GM12878 (cell line): Measurements from ENCODE around the gene SPATC1L.

Experiments
- CBFB ChIP-seq: IDR thresholded peaks from 2 replicates; pipeline ENCODE4 v1.6.1; 2016; ENCODE audit warnings: antibody characterized with exemption, low read depth
- EP300 ChIP-seq, 2 experiments: fragments of 150-350 bp in 1 of 2; IDR thresholded peaks; 2 replicates each; pipeline ENCODE4 v1.6.1; 2011 to 2012; ENCODE audit warnings: low read depth in 2 of 2, low read length in 2 of 2, borderline replicate concordance in 1 of 2, improper control_type of control experiment in 1 of 2, inconsistent platforms in 1 of 2; ENCODE audit not compliant: control insufficient read depth in 1 of 2
- EZH2 ChIP-seq: IDR thresholded peaks from 2 replicates; pipeline ENCODE4 v1.6.1; 2012; ENCODE audit warnings: low read depth, mild to moderate bottlenecking, control low read depth, inconsistent platforms, low read length, borderline replicate concordance; ENCODE audit not compliant: control insufficient read depth
- TF ChIP-seq, protein P1 (sequence below): IDR thresholded peaks from 2 replicates; pipeline ENCODE4 v1.6.1; 2011; ENCODE audit warnings: borderline replicate concordance, low read depth, mild to moderate bottlenecking, moderate library complexity, low read length; ENCODE audit not compliant: insufficient read depth, poor library complexity, severe bottlenecking

DNA sequence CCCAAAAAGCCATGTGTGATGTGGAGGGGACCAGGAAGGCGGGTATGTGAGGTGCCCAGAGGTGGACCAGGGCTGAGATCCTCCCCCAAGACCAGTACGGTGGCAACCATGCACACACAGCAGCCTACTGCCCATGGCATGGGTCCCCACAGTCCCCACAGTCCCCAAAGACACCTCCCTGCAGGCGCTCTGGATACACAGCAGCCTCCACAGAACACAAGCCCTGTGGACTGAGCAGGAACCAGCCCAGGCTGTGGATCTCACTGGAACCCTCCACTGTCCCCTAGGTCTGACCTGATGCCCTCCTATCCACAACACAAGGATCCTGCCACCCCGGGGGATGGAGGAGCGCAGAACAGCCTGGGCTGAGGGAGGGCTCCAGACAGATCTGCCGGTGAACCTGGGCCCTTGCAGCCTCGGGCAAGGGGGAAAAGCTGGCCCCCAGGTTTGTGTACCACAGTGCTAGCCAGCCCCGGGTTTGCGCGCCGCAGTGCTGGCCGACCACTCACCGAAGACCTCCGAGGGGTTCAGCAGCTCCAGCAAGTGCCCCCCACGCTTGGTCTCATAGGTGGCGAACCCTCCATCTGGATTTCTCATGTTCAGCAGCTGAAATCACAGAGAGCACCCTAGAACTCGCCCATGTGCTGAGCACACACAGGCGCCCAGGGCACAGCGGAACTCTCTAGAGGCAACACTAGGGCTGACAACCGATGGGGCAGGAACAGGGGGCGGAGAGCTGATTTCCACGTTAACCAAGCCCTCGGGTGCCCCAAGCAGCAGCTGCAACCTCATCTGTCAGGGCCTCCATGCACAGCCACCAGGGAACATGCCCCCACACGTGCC lies 22.1 kb upstream of the SPATC1L start:
- TF ChIP-seq CBFB (no peak), EZH2 (no peak), EP300 (IDR thresholded peaks at IDR 0.05; ENCODE audit: borderline replicate concordance in 1 of 2, control insufficient read depth in 1 of 2, low read depth in 2 of 2, low read length in 2 of 2) (no peak)
- TF ChIP-seq, protein P1, sequence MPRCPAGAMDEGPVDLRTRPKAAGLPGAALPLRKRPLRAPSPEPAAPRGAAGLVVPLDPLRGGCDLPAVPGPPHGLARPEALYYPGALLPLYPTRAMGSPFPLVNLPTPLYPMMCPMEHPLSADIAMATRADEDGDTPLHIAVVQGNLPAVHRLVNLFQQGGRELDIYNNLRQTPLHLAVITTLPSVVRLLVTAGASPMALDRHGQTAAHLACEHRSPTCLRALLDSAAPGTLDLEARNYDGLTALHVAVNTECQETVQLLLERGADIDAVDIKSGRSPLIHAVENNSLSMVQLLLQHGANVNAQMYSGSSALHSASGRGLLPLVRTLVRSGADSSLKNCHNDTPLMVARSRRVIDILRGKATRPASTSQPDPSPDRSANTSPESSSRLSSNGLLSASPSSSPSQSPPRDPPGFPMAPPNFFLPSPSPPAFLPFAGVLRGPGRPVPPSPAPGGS, result no peak
